WERI-Rb-1 (cell line): ENCODE data around the gene MYEF2.

Experiments used
- DNase-seq: peaks from one replicate; pipeline ENCODE4 v3.0.0-alpha.2; 2020
- H3K27ac ChIP-seq: fragments of 250-450 bp; sonication (Bioruptor Pico); 2 replicates; pipeline ENCODE4 v1.5.1; 2020; ENCODE audit warnings: mild to moderate bottlenecking, moderate library complexity
- H3K27me3 ChIP-seq: fragments of 250-450 bp; sonication (Bioruptor Pico); 2 replicates; pipeline ENCODE4 v1.5.1; 2021; ENCODE audit warnings: mild to moderate bottlenecking, low read depth, moderate library complexity; ENCODE audit not compliant: insufficient read depth, severe bottlenecking
- H3K36me3 ChIP-seq: fragments of 250-450 bp; sonication (Bioruptor Pico); 2 replicates; pipeline ENCODE4 v1.5.1; 2020; ENCODE audit warnings: mild to moderate bottlenecking, moderate library complexity
- H3K4me3 ChIP-seq: 2 replicates; pipeline ENCODE4 v1.5.1; 2011; ENCODE audit warnings: low read depth, mild to moderate bottlenecking, control low read depth, low read length
- H3K9me3 ChIP-seq: fragments of 250-450 bp; sonication (Bioruptor Pico); 2 replicates; pipeline ENCODE4 v1.5.1; 2021; ENCODE audit warnings: mild to moderate bottlenecking, moderate library complexity; ENCODE audit not compliant: severe bottlenecking
- CTCF ChIP-seq: IDR thresholded peaks from 2 replicates; pipeline ENCODE4 v1.5.1; 2011; ENCODE audit warnings: low read depth, mild to moderate bottlenecking, control low read depth, inconsistent platforms, low read length

MYEF2 gene

GRCh38 chr15:48144889-48145288 lies 33.2 kb downstream of the MYEF2 start:
- no peaks in the 10 kb centered on the region for H3K9me3 ChIP-seq
- H3K27me3 ChIP-seq, result no peaks in the 10 kb centered on the region
- DNase-seq, result no peak
- H3K27ac ChIP-seq, result no peak overlapping the region
- no peak overlapping the region for H3K4me3 ChIP-seq
- H3K36me3 ChIP-seq, result peaks cover 24% of the 10 kb centered on the region
- no peak for TF ChIP-seq CTCF

- Histone ChIP-seq H3K9me3 (no peaks in the 10 kb centered on the region), H3K36me3 (peaks cover 20% of the 10 kb centered on the region)
Measured at GRCh38 chr15:48143856-48144255, 34.2 kb downstream of the MYEF2 start.

GRCh38 chr15:48132874-48133273 lies 45.2 kb downstream of the MYEF2 start:
- Histone ChIP-seq H3K36me3 (no peaks in the 10 kb centered on the region), H3K27me3 (no peaks in the 10 kb centered on the region), H3K9me3 (no peaks in the 10 kb centered on the region), H3K27ac (no peak overlapping the region), H3K4me3 (no peak overlapping the region)
- no peak for DNase-seq
- TF ChIP-seq CTCF, result no peak

More at GRCh38 chr15:48143856-48144255, 34.2 kb downstream of the MYEF2 start:
- H3K4me3 ChIP-seq, result no peak overlapping the region
- no peak for DNase-seq
- no peak for TF ChIP-seq CTCF
- no peaks in the 10 kb centered on the region for H3K27me3 ChIP-seq
- H3K27ac ChIP-seq, result no peak overlapping the region

GRCh38 chr15:48131324-48131723 lies 46.8 kb downstream of the MYEF2 start:
- Histone ChIP-seq H3K27me3 (no peaks in the 10 kb centered on the region), H3K36me3 (no peaks in the 10 kb centered on the region), H3K4me3 (no peak overlapping the region), H3K9me3 (no peaks in the 10 kb centered on the region), H3K27ac (no peak overlapping the region)
- DNase-seq, result no peak
- TF ChIP-seq CTCF, result no peak

- no peak for DNase-seq
- H3K27me3 ChIP-seq, result no peaks in the 10 kb centered on the region
- no peak overlapping the region for H3K4me3 ChIP-seq
- no peak for TF ChIP-seq CTCF
- no peaks in the 10 kb centered on the region for H3K36me3 ChIP-seq
- no peak overlapping the region for H3K27ac ChIP-seq
- H3K9me3 ChIP-seq, result no peaks in the 10 kb centered on the region
Measured at GRCh38 chr15:48126667-48127355, 51.3 kb downstream of the MYEF2 start.

GRCh38 chr15:48121849-48122248 lies 56.2 kb downstream of the MYEF2 start:
- DNase-seq, result no peak
- Histone ChIP-seq H3K36me3 (no peaks in the 10 kb centered on the region), H3K27me3 (no peaks in the 10 kb centered on the region), H3K4me3 (no peak overlapping the region), H3K9me3 (no peaks in the 10 kb centered on the region), H3K27ac (no peak overlapping the region)
- no peak for TF ChIP-seq CTCF
